ENCODE data around the gene TPO. TPM values are rescaled to one million over a fixed set of nuclear protein-coding genes. Genes with fewer than 3 reads are reported as not detected.

Gene TPO
- total RNA-seq, 1 experiment from 2014 or later, result not detected

- Histone ChIP-seq H3K36me3 (ENCODE audit: control insufficient read depth, insufficient read depth, low read length) (no peaks in the 10 kb centered on the region), H3K27ac (ENCODE audit: low read length) (no peak overlapping the region), H3K27me3 (ENCODE audit: control insufficient read depth, insufficient read depth, low read length) (peaks cover 8% of the 10 kb centered on the region; the same call in 1 of the 2 replicates), H3K4me1 (ENCODE audit: control insufficient read depth, insufficient read depth, low read length) (peaks cover 4% of the 10 kb centered on the region; the same call in 1 of the 2 replicates), H3K9me3 (ENCODE audit: control insufficient read depth, insufficient read depth, low read depth, low read length) (no peaks in the 10 kb centered on the region), H3K4me3 (ENCODE audit: low read depth in 2 of 2, low read length in 2 of 2) (no peak overlapping the region)
- no peak for TF ChIP-seq SIN3A (IDR thresholded peaks at IDR 0.05; ENCODE audit: borderline replicate concordance, insufficient read depth, low read depth, low read length)
- no peak for TF ChIP-seq TCF7L2 (IDR thresholded peaks at IDR 0.05; ENCODE audit: low read depth, low read length)
- TF ChIP-seq REST (IDR thresholded peaks at IDR 0.05; ENCODE audit: insufficient read depth in 1 of 2, low read depth in 2 of 2, low read length in 1 of 2), result no peak
- no peak for TF ChIP-seq CTCF (IDR thresholded peaks at IDR 0.05)
- TF ChIP-seq POLR2AphosphoS5 (IDR thresholded peaks at IDR 0.05; ENCODE audit: low read depth, low read length), result no peak
- intact Hi-C loops (cut with micrococcal nuclease; ENCODE audit: unreplicated experiment) (no loop called here), in situ Hi-C loops (cut with HindIII; ENCODE audit: low pct_unique_long_range_greater_than_20kb, low sequenced_read_pairs) (no loop called here)
- CTCF ChIA-PET, result no interaction called here
- POLR2A ChIA-PET, result no interaction called here
- no peak for DNase-seq (ENCODE audit: low read depth, low spot score)
- no peak for ATAC-seq
- no TSS peak for BruUV-seq (replicated peaks)
Measured at GRCh38 chr2:1450915-1451314, 37.7 kb downstream of the TPO start.

- H3K4me3 ChIP-seq (ENCODE audit: low read depth in 2 of 2, low read length in 2 of 2), result no peak overlapping the region
- CTCF ChIA-PET, result no interaction called here
- in situ Hi-C loops (cut with HindIII; ENCODE audit: low pct_unique_long_range_greater_than_20kb, low sequenced_read_pairs), result no loop called here
- POLR2A ChIA-PET, result no interaction called here
- H3K27me3 ChIP-seq (ENCODE audit: control insufficient read depth, insufficient read depth, low read length), result peaks cover 8% of the 10 kb centered on the region; the same call in 1 of the 2 replicates
- DNase-seq (ENCODE audit: low read depth, low spot score), result no peak
- peaks cover 4% of the 10 kb centered on the region; the same call in 1 of the 2 replicates for H3K4me1 ChIP-seq (ENCODE audit: control insufficient read depth, insufficient read depth, low read length)
- no peak for TF ChIP-seq POLR2AphosphoS5 (IDR thresholded peaks at IDR 0.05; ENCODE audit: low read depth, low read length)
- no peak for TF ChIP-seq TCF7L2 (IDR thresholded peaks at IDR 0.05; ENCODE audit: low read depth, low read length)
- TF ChIP-seq SIN3A (IDR thresholded peaks at IDR 0.05; ENCODE audit: borderline replicate concordance, insufficient read depth, low read depth, low read length), result no peak
- no peak for TF ChIP-seq CTCF (IDR thresholded peaks at IDR 0.05)
- no peak for TF ChIP-seq REST (IDR thresholded peaks at IDR 0.05; ENCODE audit: insufficient read depth in 1 of 2, low read depth in 2 of 2, low read length in 1 of 2)
- H3K27ac ChIP-seq (ENCODE audit: low read length), result no peak overlapping the region
- no TSS peak for BruUV-seq (replicated peaks)
- no peak for ATAC-seq
- intact Hi-C loops (cut with micrococcal nuclease; ENCODE audit: unreplicated experiment), result no loop called here
- no peaks in the 10 kb centered on the region for H3K9me3 ChIP-seq (ENCODE audit: control insufficient read depth, insufficient read depth, low read depth, low read length)
- no peaks in the 10 kb centered on the region for H3K36me3 ChIP-seq (ENCODE audit: control insufficient read depth, insufficient read depth, low read length)
Measured at GRCh38 chr2:1451422-1451821, 38.2 kb downstream of the TPO start.

All from Panc1 (cell line).